Epithelial cell of proximal tubule (primary cell): ENCODE results near the gene PDE6A. TPM values are rescaled to one million over a fixed set of nuclear protein-coding genes. Genes with fewer than 3 reads are reported as not detected.
"Not testable (repeated sequence)": the region's sequence is repeated elsewhere in the genome, so short reads cannot be mapped to it uniquely, and the experiment has no call there.

Source experiments
- DNase-seq: peaks from one replicate; pipeline ENCODE4 v3.0.0-alpha.2; 2011; ENCODE audit warnings: low read depth
- H3K4me3 ChIP-seq: 2 replicates; pipeline ENCODE4 v1.5.1; 2011; ENCODE audit warnings: low read depth, mild to moderate bottlenecking, low read length
- CTCF ChIP-seq: conservative IDR thresholded peaks from 2 replicates; pipeline ENCODE4 v1.5.1; 2012; ENCODE audit warnings: low read depth, mild to moderate bottlenecking, low read length
- total RNA-seq: library from RNA; depleted of rRNA; stranded (reverse); fragments of >200 nt; gene quantifications from 2 replicates; pipeline ENCODE4 v1.2.3, GENCODE V29; 2015

PDE6A gene
- total RNA-seq, 1 donor from 2014 or later, result not detected

GRCh38 chr5:149953436-149954121 is 9.0 kb upstream of the PDE6A start:
- no peak for TF ChIP-seq CTCF
- no peak overlapping the region for H3K4me3 ChIP-seq
- no peak for DNase-seq

- DNase-seq, result no peak
- TF ChIP-seq CTCF, result no peak
- H3K4me3 ChIP-seq, result no peak overlapping the region
Observed at GRCh38 chr5:149951138-149951749, 6.7 kb upstream of the PDE6A start.

DNA sequence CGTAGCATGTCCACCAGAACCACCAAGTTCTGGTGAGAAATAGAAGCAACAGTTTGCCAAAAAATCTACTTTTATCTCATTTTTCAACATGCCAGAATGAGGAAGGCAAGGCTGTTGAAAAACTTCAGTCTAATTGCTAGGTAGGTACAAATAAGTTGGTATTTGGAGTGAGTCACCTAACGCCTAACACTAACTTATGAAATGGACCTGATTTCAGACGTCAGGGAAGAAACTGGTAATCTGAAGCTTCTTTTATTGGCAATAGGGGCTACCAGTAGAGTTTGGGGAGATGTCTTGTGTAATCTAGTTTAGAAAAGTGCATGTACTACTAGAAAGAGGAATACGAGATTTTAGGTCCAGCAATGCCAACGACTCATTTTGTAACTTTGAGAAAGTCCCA is 4.4 kb upstream of the PDE6A start:
- TF ChIP-seq CTCF, result no peak
- no peak for DNase-seq
- no peak overlapping the region for H3K4me3 ChIP-seq

DNA sequence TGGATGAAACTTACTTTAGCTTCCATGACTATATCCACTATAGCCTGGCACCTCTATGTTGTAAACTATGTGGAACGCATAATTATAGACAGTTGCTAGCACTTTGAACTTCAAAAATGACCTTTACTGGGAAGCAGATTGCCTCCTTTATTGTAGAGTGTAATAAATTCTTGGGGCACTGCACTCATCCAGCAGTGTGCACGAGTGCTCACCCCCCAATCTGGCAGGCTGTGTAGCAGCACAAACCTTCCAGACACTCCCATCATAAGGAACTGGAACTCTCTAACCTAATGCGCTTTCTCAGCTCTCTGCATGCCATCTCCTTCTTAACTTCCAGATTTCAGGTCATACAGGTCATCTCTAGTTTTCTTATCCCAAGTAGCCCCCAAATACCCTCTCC is 1.5 kb upstream of the PDE6A start:
- DNase-seq, result no peak
- H3K4me3 ChIP-seq, result no peak overlapping the region
- no peak for TF ChIP-seq CTCF

DNA sequence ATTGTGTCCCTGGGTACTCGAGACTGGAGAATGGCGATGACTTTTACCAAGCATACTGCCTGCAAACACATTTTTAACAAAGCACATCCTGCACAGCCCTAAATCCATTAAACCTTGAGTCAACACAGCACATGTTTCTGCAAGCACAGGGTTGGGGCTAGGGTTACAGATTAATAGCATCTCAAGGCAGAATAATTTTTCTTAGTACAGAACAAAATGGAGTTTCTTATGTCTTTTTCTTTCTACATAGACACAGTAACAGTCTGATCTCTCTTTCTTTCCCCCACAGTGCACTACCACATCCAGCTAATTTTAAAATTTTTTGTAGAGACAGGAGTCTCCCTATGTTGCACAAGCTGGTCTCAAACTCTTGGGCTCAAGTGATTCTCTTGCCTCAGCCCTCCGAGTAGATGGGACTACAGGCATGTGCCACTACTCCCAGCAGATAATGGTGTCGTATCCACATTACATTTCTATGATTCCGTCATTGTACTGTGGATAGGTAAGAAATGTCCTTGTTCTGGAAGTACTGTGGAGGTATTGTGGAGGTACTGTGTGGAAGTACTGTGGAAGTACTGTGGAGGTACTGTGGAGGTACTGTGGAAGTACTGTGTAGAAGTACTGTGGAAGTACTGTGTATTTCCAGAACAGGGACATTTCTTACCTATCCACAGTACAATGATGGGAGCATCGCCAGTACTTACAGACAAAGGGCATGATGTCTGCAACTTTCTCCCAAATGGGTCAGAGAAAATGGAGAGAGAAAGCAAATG is 1.2 kb downstream of the PDE6A start:
- not testable (repeated sequence) for H3K4me3 ChIP-seq, DNase-seq

GRCh38 chr5:149942741-149943169 is 1.8 kb downstream of the PDE6A start:
- not testable (repeated sequence) for DNase-seq, H3K4me3 ChIP-seq

- DNase-seq, result no peak
- no peak for TF ChIP-seq CTCF
Observed at GRCh38 chr5:149942199-149942598, 2.4 kb downstream of the PDE6A start.

GRCh38 chr5:149941795-149942194 is 2.8 kb downstream of the PDE6A start:
- TF ChIP-seq CTCF, result no peak
- DNase-seq, result no peak
- H3K4me3 ChIP-seq, result no peak overlapping the region

More at GRCh38 chr5:149942199-149942598, 2.4 kb downstream of the PDE6A start:
- H3K4me3 ChIP-seq, result no peak overlapping the region
